Measurements from ENCODE around the gene MFSD1.

- TF ChIP-seq CTCF (IDR thresholded peaks at IDR 0.05) (no peak), POLR2A (IDR thresholded peaks at IDR 0.05) (no peak)
Observed at GRCh38 chr3:158763421-158763820, 38.4 kb upstream of the MFSD1 start.

Data from thyroid gland (tissue), 4 donors.